Measurements from ENCODE around the gene LRIT2.

The LRIT2 gene

GRCh38 chr10:84225427-84226173, at the start of gene LRIT2:
TSS of gene LRIT2 (minus strand) at chr10:84225544. CDS start at chr10:84225520, 24 bp downstream.
- no peak for DNase-seq

- DNase-seq: no peak
These were observed 45.4 kb upstream of the LRIT2 start for GRCh38 chr10:84270708-84271107.

- no peak for DNase-seq
These were observed 44.4 kb upstream of the LRIT2 start for GRCh38 chr10:84269773-84270172.

- DNase-seq: no peak
These were observed 43.8 kb upstream of the LRIT2 start for GRCh38 chr10:84269162-84269561.

- no peak for DNase-seq
These were observed 42.3 kb upstream of the LRIT2 start for GRCh38 chr10:84267503-84268126.

- DNase-seq: peak; percentile 57
These were observed 40.1 kb upstream of the LRIT2 start for GRCh38 chr10:84265418-84265817.

- peak; percentile 71 for DNase-seq
These were observed 39.3 kb upstream of the LRIT2 start for GRCh38 chr10:84264611-84265141.

- no peak for DNase-seq
These were observed 38.4 kb upstream of the LRIT2 start for GRCh38 chr10:84263716-84264115.

- no peak for DNase-seq
These were observed 37.0 kb upstream of the LRIT2 start for GRCh38 chr10:84262190-84262956.

- no peak for DNase-seq
These were observed 36.0 kb upstream of the LRIT2 start for GRCh38 chr10:84261236-84261915.

- no peak for DNase-seq
These were observed 32.8 kb upstream of the LRIT2 start for GRCh38 chr10:84258034-84258695.

GRCh38 chr10:84257343-84258020, 32.1 kb upstream of the LRIT2 start:
- DNase-seq: no peak

- peak; percentile 50 for DNase-seq
These were observed 31.4 kb upstream of the LRIT2 start for GRCh38 chr10:84256510-84257342.

- DNase-seq: no peak
These were observed 29.5 kb upstream of the LRIT2 start for GRCh38 chr10:84254552-84255478.

- no peak for DNase-seq
These were observed 23.4 kb upstream of the LRIT2 start for GRCh38 chr10:84248794-84249193.

GRCh38 chr10:84247496-84247895, 22.2 kb upstream of the LRIT2 start:
- no peak for DNase-seq

GRCh38 chr10:84244651-84245270, 19.4 kb upstream of the LRIT2 start, which contains the start of gene RGR:
TSS of gene RGR (plus strand) at chr10:84245053. CDS start at chr10:84245091, 38 bp downstream.
- peak; percentile 73 for DNase-seq

- no peak for DNase-seq
These were observed 18.4 kb upstream of the LRIT2 start for GRCh38 chr10:84243759-84244158.
